CD1c-positive myeloid dendritic cell (primary cell): ENCODE measurements around the gene CABP4.

Experiments used
- DNase-seq: peaks from one replicate; pipeline ENCODE4 v3.0.0-alpha.2; 2016; ENCODE audit errors: extremely low spot score

Gene CABP4

GRCh38 chr11:67496113-67496512 is 41.0 kb downstream of the CABP4 start:
- no peak for DNase-seq

- no peak for DNase-seq
Measured at GRCh38 chr11:67497656-67498291, 42.6 kb downstream of the CABP4 start.

- no peak for DNase-seq
Measured at GRCh38 chr11:67498544-67498972, 43.4 kb downstream of the CABP4 start.

- DNase-seq = no peak
Measured at GRCh38 chr11:67499808-67500483, 44.8 kb downstream of the CABP4 start.

- no peak for DNase-seq
Measured at GRCh38 chr11:67500484-67500821, 45.3 kb downstream of the CABP4 start.

GRCh38 chr11:67500831-67501715 is 45.9 kb downstream of the CABP4 start:
- peak; percentile 60 for DNase-seq

- no peak for DNase-seq
Measured at GRCh38 chr11:67501854-67502253, 46.7 kb downstream of the CABP4 start.

GRCh38 chr11:67502328-67502979 is 47.3 kb downstream of the CABP4 start:
- DNase-seq = no peak

GRCh38 chr11:67503119-67504004 is 48.2 kb downstream of the CABP4 start:
- DNase-seq = no peak

- DNase-seq = peak; percentile 22
Measured at GRCh38 chr11:67504005-67504949, 49.1 kb downstream of the CABP4 start.

- DNase-seq = peak; percentile 76
Measured at GRCh38 chr11:67504950-67505581, 49.9 kb downstream of the CABP4 start, which contains the start of gene PITPNM1. Gene PITPNM1 (minus strand): TSS chr11:67505363. CDS start chr11:67504180, 1,183 bp downstream.

GRCh38 chr11:67505605-67506396 is 50.6 kb downstream of the CABP4 start:
- DNase-seq = peak; percentile 97

- no peak for DNase-seq
Measured at GRCh38 chr11:67506426-67507051, 51.4 kb downstream of the CABP4 start.

GRCh38 chr11:67507242-67507863 is 52.2 kb downstream of the CABP4 start:
- no peak for DNase-seq

GRCh38 chr11:67507864-67508485 is 52.8 kb downstream of the CABP4 start, which contains the start of gene CDK2AP2:
Gene CDK2AP2 (minus strand): TSS chr11:67508162. CDS start chr11:67508082, 80 bp downstream.
- DNase-seq = peak; percentile 99

GRCh38 chr11:67508486-67509121 is 53.5 kb downstream of the CABP4 start:
- DNase-seq = peak; percentile 98

- no peak for DNase-seq
Measured at GRCh38 chr11:67510023-67510345, 54.8 kb downstream of the CABP4 start.
